GM19452 (cell line): ENCODE data around the gene THEMIS2.
A peak's percentile ranks its signal among the peaks of the same experiment; 100 is the strongest.
"Not testable (repeated sequence)": the region's sequence is repeated elsewhere in the genome, so short reads cannot be mapped to it uniquely, and the experiment has no call there.

Source experiments
- ATAC-seq: cut with Tn5 transposase; IDR thresholded peaks from one replicate; pipeline ENCODE4 v1.9.1; 2021; ENCODE audit not compliant: unreplicated experiment

The THEMIS2 gene

DNA sequence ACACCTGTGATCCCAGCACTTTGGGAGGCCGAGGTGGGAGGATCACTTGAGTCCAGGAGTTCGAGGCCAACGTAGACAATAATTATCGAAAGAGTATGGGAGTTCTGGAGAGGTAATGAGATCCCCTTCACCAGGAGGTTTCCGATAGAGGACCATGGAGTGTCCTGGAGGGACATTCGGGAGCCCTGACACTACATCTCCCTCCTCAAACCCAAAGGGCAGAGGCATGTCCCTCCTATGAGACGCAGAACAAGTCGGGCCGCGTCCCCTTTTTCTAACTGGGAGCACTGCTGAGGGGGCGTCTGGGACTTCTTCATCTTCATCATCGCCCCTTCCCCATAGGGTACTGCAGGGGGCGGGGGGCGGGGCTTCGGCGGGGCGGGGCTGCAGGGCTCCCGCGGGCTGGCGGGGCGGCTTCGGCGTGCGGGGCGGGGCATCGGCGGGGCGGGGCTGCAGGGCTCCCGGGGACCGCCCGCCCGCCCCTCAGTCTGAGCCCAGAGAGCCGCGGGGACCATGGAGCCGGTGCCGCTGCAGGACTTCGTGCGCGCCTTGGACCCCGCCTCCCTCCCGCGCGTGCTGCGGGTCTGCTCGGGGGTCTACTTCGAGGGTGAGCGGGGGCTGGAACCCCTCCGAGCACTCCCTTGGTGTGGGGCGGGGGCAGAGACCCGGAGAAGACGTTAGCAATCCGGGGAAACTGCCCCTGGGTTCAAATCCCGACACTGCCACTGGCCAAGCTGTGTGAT is at the start of gene THEMIS2:
Gene THEMIS2 (plus strand): TSS at position 486 of the 743 bp plus-strand sequence. CDS start 28 bp downstream, at position 514.
- ATAC-seq, result no peak

- no peak for ATAC-seq
These were observed 48.6 kb upstream of the THEMIS2 start for GRCh38 chr1:27823784-27824183.

- ATAC-seq, result no peak
These were observed 47.9 kb upstream of the THEMIS2 start for GRCh38 chr1:27824411-27824810.

GRCh38 chr1:27829339-27829960 is 42.9 kb upstream of the THEMIS2 start:
- ATAC-seq, result not testable (repeated sequence)

- ATAC-seq, result peak; percentile 96
These were observed 41.5 kb upstream of the THEMIS2 start, which contains the start of gene PPP1R8 for GRCh38 chr1:27830621-27831440. Gene PPP1R8 (plus strand): TSS chr1:27830782. CDS start chr1:27830836, 54 bp downstream.

GRCh38 chr1:27831568-27832410 is 40.6 kb upstream of the THEMIS2 start:
- no peak for ATAC-seq

DNA sequence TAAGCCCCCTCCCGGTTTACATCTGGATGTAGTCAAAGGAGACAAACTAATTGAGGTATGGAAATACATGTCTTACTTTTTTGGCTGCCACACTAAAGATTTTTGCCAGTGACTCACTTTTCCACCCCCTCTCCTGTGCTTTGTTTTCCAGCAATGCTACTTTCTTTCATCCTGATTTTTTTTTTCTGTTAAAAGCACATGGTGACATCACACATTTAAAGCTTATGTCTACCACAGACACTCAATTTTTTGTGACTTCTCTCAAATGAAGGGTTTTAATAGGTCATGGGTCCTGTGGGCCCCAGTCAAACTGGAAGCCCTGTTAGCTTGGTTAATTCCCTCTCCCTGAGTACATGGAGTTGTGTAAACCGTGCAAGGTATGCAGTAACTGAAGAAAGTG is 39.6 kb upstream of the THEMIS2 start:
- ATAC-seq, result no peak

- no peak for ATAC-seq
These were observed 38.9 kb upstream of the THEMIS2 start for GRCh38 chr1:27833470-27833869.

GRCh38 chr1:27835046-27835445 is 37.3 kb upstream of the THEMIS2 start:
- ATAC-seq, result no peak

DNA sequence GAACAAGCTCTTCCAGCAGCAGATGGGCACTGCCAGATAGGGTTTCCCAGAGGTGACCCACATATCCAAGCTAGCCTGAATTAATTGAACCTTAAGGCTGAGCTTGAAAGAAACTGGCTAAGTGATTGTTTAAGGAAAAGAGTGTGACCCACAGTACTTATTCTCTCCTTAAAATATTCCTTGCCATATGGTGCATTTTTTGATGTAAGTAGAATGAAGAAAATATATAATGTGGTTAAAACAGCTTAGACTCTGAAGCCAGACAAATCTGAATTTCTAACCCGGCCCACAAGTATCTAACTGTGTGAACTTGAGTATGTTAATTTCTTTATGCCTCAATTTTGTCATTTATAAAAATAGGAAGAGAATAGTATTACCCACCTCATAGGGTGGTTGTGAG is 36.8 kb upstream of the THEMIS2 start:
- ATAC-seq, result no peak

DNA sequence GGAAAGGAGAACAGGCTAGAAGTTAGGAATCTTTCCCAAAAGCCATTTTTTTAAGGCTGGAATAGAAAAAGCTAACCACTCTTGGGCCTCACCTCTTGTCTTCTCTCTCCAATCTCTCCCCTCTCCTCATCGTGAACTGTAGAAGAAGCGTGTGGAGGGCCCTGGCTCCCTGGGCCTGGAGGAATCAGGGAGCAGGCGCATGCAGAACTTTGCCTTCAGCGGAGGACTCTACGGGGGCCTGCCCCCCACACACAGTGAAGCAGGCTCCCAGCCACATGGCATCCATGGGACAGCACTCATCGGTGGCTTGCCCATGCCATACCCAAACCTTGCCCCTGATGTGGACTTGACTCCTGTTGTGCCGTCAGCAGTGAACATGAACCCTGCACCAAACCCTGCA is 22.4 kb upstream of the THEMIS2 start:
- no peak for ATAC-seq

- ATAC-seq, result no peak
These were observed 17.3 kb upstream of the THEMIS2 start for GRCh38 chr1:27855085-27855484.

DNA sequence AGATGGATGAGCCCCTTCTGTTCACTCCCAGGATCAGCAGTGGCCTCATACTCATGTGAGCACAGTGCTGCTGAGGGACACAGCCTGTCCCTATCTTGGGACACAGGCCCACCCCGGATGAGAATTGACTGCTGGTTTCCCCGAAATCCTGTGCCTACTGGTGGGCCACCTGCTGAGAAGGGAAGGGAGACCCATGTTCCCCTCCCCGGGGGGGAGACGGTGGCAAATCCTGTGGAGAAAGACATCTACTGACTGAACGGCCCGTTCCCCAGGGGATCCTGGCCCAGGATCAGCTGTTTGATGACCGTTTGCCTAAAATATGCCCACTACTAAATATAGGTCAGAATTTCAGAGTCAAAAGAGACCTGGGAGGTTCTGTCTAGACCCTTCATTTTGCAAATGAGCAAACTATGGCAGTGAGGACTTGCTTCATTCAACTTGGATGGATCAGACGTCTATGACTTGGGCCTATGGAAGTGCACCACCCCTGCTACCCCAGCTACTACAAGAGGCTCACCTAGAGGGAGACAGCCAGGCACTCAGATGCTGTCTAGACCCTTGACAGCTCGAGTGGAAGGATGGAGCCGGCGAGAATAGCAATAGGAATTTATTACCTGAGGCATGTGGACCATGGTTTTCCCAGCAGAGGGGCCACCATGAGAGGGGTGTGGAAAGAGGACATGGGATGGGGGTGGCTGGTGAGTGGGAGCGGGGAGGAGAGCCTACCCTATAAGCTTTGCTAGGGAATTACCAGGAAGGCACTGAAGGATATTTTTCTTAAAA is 15.6 kb upstream of the THEMIS2 start:
- no peak for ATAC-seq

DNA sequence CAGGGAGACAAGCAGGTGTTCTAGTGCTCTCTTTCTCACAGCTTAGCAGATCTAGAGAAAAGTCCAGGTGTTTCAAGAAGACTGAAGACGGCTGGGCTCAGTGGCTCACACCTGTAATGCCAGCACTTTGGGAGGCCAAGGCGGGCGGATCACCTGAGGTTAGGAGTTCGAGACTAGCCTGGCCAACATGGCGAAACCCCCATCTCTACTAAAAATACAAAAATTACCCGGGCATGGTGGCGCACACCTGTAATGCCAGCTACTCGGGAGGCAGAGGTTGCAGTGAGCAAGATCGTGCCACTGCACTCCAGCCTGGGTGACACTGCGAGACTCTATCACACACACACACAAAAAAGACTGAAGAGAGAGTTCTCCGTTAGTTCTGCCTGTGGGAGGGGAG is 14.8 kb upstream of the THEMIS2 start:
- ATAC-seq, result not testable (repeated sequence)

- peak; percentile 68 for ATAC-seq
These were observed 14.0 kb upstream of the THEMIS2 start for GRCh38 chr1:27858072-27858948.

- ATAC-seq, result no peak
These were observed 13.3 kb upstream of the THEMIS2 start for GRCh38 chr1:27858949-27859576.

- no peak for ATAC-seq
These were observed 10.9 kb upstream of the THEMIS2 start for GRCh38 chr1:27861436-27861835.

DNA sequence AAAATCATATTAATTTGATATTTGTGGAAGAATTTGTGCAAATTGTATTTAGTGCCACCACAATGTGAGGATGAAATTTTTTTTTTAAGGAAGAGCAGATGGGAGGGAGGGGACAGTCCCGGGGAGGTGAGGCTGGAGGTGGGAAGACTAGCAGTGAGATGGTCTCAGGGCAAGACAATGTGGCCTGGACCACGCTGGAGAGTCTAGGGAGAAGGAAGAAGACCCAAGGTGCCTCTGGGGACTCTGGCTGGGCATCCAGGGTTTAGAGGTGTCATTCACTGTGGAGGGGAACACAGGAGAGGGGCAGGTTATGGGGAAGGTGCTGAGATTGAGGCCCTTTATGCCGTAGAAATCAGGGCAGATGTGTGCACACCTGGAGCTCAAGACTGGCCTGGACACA is 10.3 kb upstream of the THEMIS2 start:
- no peak for ATAC-seq
